Endometrial microvascular endothelial cells (primary cell): Measurements from ENCODE around the gene HIBADH. TPM values are rescaled to one million over a fixed set of nuclear protein-coding genes. Genes with fewer than 3 reads are reported as not detected.
"Not testable (repeated sequence)": the region's sequence is repeated elsewhere in the genome, so short reads cannot be mapped to it uniquely, and the experiment has no call there.

ENCODE experiments used
- in situ Hi-C: cut with HindIII; loops from 2 replicates; pipeline ENCODE4 v1.10.0; 2017; ENCODE audit warnings: low sequenced_read_pairs, low pct_unique_long_range_greater_than_20kb; ENCODE audit errors: inconsistent ontology term
- total RNA-seq: library from RNA; depleted of rRNA; stranded (reverse); fragments of >200 nt; gene quantifications from one replicate; pipeline ENCODE4 v1.2.3, GENCODE V29; 2015; ENCODE audit errors: inconsistent ontology term

The HIBADH gene
- total RNA-seq, 1 donor from 2014 or later = 46.1 TPM

DNA sequence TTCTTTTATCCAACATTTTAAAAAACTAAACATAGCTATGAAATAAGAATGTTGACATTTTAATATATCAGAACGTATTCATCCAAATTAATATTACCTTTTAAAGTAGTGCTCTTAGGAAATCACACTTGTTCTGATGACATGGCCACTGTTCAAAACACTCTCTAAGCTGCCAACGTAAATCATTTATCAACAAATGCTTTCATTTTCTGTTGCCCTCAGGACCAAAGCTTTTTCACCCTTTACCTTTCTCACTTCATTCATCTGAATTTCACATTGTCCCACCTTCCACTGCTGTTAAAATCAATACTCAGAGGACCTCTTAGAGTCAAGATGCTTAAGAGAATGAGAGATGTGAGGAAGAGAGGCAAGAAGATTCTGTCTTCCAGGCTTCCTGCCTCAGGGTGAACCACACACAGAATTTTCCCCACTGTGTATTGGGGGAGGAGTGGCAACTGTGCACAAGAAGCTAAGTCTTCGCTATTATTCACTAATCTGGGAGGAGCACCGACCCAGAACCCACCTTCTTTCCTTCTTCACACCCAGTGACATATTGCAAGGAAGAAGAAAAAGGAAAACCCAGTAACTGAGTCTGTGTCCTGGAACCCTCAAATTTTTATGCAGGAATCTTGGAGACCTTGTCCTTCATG is 21.0 kb downstream of the HIBADH start:
- in situ Hi-C loops = no loop called here

- in situ Hi-C loops = no loop called here
Measured at GRCh38 chr7:27640884-27641574, 21.7 kb downstream of the HIBADH start.

- in situ Hi-C loops = no loop called here
Measured at GRCh38 chr7:27639851-27640250, 22.8 kb downstream of the HIBADH start.

GRCh38 chr7:27639048-27639447 is 23.6 kb downstream of the HIBADH start:
- in situ Hi-C loops = not testable (repeated sequence)

GRCh38 chr7:27636326-27637006 is 26.2 kb downstream of the HIBADH start:
- in situ Hi-C loops = no loop called here

GRCh38 chr7:27635728-27636127 is 27.0 kb downstream of the HIBADH start:
- in situ Hi-C loops = no loop called here

DNA sequence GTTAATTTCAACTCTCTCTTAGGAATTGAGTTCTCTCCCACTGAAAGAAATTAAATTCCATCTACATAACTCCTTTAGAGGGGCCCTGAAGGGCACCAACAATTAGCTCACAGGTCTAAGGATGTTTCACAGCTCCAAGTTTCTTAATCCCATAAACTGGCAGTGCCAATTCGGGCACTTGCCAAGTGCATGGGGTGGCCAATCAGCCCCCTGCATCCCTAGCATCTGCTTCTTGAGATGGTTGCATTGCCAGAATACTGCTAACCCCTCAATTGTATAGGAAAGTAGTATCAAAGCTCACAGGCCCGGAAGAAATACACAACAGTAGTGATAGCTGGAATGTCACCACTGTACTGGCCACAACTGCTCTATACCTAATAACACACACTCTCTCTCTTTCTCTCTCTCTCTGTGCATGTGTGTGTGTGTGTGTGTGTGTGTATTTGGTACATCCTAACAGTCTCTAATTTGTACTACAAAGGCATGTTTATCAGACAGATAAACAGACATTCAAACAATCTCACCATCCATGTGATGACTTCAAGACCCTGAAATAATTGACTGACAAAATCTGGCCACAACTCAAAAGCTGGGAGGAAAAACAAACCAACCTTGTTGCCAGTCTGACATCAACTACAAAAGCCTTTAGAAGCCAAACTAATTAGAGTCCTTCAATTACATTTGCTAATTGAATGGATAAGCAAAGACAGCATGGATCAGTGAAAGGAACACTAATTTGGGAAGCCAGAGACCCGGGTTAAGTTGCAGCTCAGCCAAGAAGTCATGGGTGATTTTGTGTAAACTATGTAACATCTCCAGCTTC is 27.8 kb downstream of the HIBADH start:
- in situ Hi-C loops = no loop called here

GRCh38 chr7:27633062-27633461 is 29.6 kb downstream of the HIBADH start:
- in situ Hi-C loops = no loop called here

DNA sequence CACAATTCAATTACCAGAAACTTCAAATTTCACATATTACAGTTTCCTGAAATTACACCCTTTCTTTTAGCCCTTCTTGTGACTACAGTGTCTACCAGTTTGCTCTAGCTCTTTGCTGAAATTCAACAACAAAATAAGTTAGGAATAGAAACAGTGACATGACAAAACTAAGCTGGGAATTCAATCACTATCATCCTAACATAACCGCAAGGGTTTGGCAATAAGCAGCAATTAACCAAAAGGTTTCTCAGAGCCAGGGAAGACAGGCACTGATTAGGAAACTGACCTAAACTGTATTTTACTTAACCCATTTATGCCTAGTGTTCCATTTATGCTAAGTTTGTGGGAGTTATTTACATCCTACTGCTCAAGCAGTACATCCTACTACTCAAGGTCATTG is 31.3 kb downstream of the HIBADH start:
- in situ Hi-C loops = no loop called here

DNA sequence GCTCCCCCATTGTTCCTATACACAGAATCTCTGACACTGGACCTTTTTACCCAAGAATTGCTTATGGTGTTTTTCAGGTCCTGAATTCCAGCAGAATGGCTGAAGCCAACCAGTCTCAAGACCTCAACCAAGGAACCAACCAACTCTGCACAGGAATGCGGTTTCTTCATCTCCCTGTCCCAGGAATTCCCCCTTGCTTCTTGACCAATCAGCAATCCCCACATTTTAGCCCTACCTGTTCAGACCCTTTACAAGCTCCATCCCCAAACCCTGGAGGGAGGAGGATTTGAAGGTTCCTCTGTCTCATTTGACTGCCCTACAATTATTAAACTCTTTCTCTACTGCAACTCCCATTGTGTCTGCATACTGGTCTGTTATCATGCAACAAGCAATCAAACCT is 35.5 kb downstream of the HIBADH start:
- in situ Hi-C loops = no loop called here

DNA sequence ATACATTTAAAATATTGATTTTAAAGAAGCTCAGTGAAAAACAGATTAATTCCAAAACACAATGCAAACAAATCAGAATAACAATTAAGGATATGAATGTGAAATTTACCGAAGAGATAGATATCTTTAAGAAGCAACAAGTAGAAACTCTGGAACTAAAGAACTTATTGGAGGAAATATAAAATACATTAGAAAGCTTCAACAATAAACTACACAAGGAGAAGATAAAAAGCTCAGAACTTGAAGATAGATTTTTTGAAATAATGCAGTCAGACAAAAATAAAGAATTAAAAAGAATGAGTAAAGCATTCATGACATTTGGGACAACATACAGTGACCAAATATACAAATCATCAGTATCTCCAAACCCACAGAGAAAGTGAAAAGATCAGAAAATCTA is 43.2 kb downstream of the HIBADH start:
- in situ Hi-C loops = no loop called here

DNA sequence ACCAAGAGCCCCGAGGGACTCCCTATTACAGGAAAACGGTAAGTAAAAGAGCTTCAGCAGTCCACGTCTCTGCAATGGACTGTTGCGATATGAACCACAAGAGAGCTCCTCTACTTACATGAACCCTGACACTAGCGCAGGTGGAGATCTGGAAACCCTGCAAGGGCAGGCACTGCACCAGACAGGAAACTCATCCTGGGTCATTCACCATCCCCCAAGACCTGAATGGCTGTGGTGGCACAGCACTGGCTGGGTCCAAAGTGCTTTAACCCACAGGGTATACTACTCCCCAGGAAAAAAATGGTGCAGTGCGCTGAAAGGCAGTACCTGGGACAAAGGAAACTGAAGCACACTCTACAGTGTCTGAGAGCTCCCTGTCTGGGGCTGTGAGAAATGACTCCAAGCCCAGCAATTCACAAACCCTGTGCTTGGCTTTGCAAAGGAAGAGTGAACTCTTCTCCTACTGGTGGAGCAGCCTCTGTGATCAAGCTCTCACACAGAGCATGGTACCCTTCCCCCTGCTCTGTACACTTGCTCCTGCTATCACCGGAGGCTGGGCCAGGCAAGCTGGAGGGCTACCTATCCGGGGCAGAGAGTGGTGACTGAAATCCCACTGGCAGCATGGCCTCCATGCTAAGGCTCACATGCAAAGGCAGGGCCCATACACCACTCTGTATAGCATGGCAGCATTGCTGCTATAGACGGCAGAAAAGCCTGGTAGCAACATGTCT is 44.9 kb downstream of the HIBADH start:
- in situ Hi-C loops = no loop called here

- in situ Hi-C loops = no loop called here
Measured at GRCh38 chr7:27616914-27617548, 45.7 kb downstream of the HIBADH start.

GRCh38 chr7:27616186-27616491 is 46.5 kb downstream of the HIBADH start:
- in situ Hi-C loops = no loop called here

DNA sequence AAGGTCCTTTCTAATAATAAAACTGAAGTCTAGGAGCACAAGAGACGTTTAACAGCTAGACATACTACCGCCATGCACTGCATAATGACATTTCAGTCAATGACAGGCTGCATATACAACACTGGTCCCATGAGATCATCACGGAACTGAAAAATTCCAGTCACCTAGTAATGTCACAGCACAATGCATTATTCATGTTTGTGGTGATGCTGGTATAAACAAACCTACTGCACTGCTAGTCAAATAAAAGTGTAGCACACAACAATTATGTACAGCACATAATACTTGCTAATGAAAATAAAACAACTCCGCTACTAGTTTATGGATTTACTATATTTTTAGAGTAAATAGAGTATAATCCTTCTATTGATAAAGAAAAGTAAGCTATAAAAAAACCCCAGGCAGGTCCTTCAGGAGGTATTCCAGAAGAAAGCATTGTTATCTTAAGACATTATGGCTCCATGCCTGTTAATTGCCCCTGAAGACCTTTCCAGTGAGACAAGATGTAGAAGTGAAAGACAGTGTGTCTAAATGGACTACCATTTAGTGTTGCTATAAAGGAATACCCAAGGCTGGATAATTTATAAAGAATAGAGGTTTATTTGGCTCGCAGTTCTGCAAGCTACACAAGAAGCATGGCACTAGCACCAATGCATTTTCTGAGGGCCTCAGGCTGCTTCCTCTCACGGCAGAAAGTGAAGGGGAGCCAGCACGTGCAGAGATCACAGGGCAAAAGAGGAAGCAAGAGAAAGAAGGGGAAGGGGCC is 47.1 kb downstream of the HIBADH start:
- in situ Hi-C loops = no loop called here

- in situ Hi-C loops = no loop called here
Measured at GRCh38 chr7:27614095-27614494, 48.6 kb downstream of the HIBADH start.

DNA sequence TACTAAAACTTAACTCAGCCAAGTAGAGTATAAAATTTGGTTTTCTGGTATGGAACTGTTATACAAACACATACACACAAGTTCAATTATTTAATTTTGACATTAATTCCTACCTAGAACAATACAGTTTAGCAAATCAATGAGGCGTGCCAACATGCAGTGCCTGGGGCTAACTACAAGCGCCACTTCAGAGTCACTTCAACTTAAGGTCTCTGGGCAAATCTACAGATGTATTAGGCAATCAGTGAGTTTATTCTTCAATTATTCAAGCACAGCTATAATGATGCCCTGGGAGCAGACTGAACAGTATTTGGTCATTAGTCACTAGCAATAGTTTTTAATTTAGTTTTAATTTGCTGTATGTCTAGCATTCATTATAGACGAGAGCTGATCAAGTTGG is 51.6 kb downstream of the HIBADH start:
- in situ Hi-C loops = no loop called here
